Left cardiac atrium (tissue), 4 donors: Measurements from ENCODE around the gene FREM1. TPM values are rescaled to one million over a fixed set of nuclear protein-coding genes. Genes with fewer than 3 reads are reported as not detected.

Experiments
- ATAC-seq, 2 donors: fragments of 200-7000 bp; cut with Tn5 transposase; one replicate each; pipeline ENCODE4 v1.9.1; 2020; ENCODE audit warnings: mild to moderate bottlenecking in 2 of 2, moderate library complexity in 2 of 2
- DNase-seq: peaks from one replicate; pipeline ENCODE4 v3.0.0-alpha.2; 2020
- intact Hi-C, 2 donors: fragments of 100-400 bp; cut with DNase I; formaldehyde crosslinking; loops; one replicate each; pipeline versions ENCODE4 v1.14.1 to v1.15.1; 2022 to 2023
- total RNA-seq, 2 donors: library from RNA; stranded (reverse); fragmentation: NEBNext Ultra II Directional; extraction: Animal tissue kit (Norgen Biotek cat#: 25700); gene quantifications; one replicate each; pipeline ENCODE4 v1.2.1, GENCODE V29; 2021
- donor health status: DM: no; HTN: yes; CAD: no.
- donor health status: DM: no; HTN: yes; CAD: no; lungs with severe emphysema.
- donor health status: DM: yes; HTN: yes; CAD: no.
- donor health status: Dilated cardiomyopathy.

FREM1 gene
- total RNA-seq, 2 donors from 2014 or later = 1.8 to 7.7 TPM

DNA sequence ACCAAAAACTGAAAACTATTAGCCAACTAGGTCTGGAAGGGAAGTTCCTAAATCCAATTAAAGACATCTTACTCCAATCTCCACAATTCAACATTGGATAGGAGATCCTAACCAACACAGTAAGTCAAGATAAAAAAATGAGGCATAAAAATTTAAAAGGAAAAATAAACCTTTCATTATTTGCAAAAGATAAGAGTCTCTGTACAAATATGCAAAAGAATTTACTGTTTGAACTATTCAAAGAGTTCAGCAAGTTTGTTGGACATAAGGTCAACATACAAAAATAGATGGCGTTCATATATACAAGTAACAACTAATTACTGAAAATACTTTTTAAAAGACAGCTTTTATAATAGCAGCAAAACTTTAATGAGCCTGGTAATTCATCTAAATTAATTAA lies 3.1 kb upstream of the FREM1 start:
- intact Hi-C loops = no loop called here
- ATAC-seq = no peak
- no peak for DNase-seq

DNA sequence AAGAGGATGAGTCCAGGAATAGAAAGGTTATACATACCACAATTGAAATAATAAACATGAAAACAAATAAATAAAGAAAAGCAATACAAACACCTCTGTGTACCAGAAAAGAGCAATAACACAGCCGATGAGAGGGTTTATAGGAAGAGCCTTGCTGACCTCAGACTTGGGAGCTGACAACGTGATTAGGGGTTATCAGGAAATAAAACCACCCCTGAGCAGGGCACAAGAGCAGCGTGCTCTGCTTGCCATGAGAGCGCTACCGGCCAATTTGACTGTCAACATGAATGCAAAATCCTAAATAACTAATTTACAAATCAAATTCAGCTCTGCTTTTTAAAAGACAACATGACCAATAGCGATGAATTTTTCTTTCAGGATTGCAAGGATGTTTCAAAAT lies 2.6 kb upstream of the FREM1 start:
- DNase-seq (no peak), ATAC-seq (no peak)
- intact Hi-C loops = no loop called here

DNA sequence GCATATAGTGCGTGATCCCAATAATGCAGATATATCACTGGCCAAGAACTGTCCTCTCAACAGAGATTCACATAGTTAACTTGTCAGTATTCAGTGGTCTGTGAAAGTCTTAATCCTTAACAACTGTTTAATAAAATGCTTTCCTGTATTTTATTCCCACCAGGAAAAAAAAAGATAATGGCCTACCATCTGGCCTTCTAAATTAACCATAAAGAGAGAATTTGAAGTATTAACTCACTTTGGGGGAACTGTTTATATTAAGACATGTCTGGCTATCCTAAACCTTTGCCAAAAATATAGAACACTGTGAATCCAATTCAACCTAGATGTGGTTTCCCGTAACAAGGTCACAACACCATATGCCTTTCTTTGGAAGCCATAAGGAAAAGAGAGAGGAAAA lies 818 bp upstream of the FREM1 start:
- intact Hi-C loops = no loop called here
- DNase-seq (no peak), ATAC-seq (no peak)

DNA sequence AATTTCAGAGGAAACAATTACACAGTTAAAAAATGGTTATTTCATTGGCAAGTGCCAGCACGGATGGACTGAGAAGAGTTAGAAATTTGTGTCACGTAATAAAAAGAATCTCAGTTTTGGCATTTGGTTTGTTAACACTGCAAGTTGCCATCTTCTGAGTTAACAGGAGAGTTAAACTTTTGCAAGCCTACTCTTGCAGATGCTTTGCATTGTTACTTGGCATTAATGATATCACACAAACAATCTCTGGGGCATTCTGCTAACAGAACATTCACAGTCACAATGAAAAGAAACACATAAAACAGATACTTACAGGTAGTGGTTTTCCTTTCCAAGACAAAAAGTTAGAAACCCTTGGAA lies 647 bp downstream of the FREM1 start:
- ATAC-seq (no peak), DNase-seq (no peak)
- intact Hi-C loops = loop anchor here in 1 of 2 donors (2.0 to 10.0 kb wide), 2 partner anchors 19 to 45 kb away; no protein-coding TSS in a partner anchor

DNA sequence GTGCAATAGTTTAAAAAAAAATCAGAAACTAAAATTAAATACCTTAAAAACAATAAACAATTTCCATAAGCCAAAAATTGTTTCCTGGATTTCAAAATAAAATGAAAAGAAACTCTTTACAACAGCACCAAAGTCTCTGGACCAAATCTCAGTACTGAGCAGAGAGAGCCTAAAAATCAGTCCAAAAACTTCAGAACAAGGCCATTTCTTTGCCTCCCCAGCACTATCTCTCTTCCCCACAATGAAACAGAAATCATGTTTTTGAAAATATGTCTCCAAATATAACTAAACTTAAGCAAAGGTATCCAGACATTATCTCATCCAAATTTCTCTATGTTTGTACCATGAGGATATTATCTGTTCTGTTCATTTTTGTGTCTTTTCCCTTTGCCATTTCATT lies 1.0 kb downstream of the FREM1 start:
- ATAC-seq (no peak), DNase-seq (no peak)
- intact Hi-C loops = loop anchor here in 1 of 2 donors (2.0 to 10.0 kb wide), 2 partner anchors 20 to 46 kb away; no protein-coding TSS in a partner anchor

DNA sequence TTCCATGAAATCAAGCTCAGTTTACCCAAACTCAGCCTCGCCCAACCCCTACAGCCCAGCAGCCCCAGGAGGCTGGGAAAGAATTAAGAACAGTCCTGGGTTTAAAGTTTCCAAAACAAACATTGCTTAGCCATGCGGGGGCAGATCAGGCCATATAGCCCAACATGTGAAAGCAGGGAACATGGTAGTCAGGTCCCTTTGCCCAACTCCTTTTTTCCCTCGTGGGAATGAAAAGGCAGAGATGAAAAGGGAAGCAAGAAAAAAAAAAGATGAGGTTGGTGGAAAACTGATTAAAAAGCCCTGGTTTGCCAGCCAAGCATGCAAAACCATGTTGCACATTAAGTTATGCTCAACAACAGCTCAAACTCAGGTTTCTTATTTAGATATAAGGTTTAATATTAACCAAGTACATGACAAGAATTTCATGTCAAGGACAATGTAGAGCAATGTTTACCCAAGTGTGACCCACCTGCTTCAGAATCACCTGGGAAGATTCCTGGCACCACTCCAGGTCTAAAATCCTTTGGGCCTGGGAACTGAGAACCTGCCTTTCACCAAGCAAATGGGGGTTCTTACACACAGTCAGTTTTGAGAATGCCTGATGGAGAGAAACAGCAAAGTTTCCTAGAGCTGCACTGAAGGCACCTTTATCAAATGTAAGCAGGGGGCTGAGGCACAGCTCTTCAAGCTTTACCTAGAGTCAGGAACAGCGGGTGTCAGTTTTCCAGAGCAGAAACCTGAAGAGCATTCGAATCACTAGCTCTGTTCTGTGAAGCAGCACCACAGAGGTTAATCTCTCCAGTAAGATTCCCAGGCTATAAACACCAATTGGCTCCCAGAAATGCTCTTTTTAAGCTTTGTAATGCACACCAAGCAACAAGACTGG lies 1.7 kb downstream of the FREM1 start:
- DNase-seq = no peak
- intact Hi-C loops = loop anchor here in 1 of 2 donors (2.0 to 10.0 kb wide), 2 partner anchors 20 to 46 kb away; no protein-coding TSS in a partner anchor
- no peak for ATAC-seq

DNA sequence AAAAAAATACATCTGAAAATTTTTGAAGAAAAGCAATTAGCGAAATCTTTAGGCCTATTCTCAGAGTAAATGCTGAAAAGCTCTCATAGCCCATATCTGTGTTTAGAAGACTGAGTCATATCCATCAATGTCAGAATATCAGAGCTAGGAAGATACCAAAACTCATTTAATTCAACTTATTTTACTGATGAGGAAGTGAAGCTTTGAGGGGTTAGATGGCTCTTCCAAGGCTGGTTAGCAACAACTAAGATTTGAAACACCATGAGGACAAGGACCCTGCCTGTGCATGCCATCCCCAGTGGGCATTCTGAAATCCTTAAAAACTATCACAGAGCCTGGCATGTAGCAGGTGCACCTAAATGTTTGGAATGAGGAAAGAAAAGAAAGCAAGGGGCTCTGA lies 2.5 kb downstream of the FREM1 start:
- DNase-seq (no peak), ATAC-seq (no peak)
- intact Hi-C loops = loop anchor here in 1 of 2 donors (2.0 to 10.0 kb wide), 2 partner anchors 21 to 47 kb away; no protein-coding TSS in a partner anchor

DNA sequence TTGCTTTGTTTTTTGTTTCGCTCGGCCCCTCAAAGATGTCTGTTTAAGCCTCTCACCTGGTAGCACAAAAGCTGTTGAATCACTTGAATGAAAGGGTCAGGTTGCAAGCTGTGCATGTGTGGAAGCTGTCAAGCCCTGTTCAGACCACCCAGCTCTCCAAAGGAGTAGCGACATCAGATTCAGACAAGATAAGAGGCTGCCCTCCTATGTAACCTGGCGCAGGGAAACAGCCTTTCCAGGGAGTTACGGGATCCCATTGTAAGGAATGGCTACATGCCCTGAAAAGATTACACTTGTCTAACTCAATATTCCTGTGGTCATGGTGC lies 2.9 kb downstream of the FREM1 start:
- DNase-seq (no peak), ATAC-seq (no peak)
- intact Hi-C loops = loop anchor here in 1 of 2 donors (10.0 kb wide), 1 partner anchor 47 kb away; no protein-coding TSS in a partner anchor

DNA sequence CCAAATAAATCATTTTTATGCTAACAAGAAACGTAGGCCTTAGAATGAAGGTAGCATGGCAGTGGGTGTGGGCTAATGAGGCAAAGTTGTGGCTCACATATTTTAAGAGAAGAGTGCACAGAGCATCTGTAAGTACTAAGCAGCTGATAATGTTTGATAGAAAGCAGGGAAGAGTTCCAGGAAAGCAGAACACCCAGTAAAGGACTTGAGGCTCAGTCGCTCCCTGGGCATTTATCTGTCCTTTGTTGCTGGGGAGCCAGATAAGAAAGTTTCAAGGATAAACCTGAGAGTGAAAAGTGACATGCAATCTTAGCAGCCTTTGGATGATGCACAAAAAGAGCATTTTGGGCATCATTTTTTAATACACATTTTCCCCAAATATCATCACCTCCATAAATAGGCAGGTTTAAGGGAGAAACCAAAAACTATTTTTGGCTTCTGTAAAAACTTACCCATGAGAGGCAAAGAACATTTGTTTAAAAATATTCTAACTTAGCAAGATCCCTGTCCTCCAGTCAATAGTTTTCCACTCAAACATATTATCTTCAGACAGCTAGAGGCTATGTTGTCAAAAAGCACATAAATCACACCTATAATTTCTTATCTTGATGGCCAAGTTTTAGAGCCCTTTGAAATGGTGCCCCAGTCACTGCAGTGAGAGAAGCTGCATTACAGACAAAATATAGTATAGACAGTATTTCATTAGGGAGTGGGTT lies 3.4 kb downstream of the FREM1 start:
- intact Hi-C loops = loop anchor here in 1 of 2 donors (10.0 kb wide), 1 partner anchor 48 kb away; no protein-coding TSS in a partner anchor
- DNase-seq = no peak
- peak in 1 of 2 donors; percentile 53 for ATAC-seq

DNA sequence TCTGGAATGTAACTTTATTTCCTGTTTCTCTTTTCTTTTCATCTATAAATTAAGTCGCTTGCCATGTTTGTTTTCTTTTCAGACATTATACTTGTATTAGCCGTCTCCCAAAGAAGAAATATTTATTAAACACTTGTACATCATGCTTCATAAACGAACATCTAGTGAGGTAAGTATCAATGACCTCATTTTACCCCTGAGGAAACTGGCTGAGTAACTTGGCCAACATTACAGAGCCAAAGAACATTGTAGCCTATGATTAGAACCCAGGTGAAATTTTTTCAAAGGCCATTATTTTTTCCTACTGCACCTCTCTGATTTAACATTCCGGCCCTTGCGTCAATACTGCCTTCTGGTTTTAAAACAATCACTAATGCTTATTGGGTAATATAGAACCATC lies 4.2 kb downstream of the FREM1 start:
- intact Hi-C loops = loop anchor here in 1 of 2 donors (10.0 kb wide), 1 partner anchor 49 kb away; no protein-coding TSS in a partner anchor
- ATAC-seq = no peak
- DNase-seq = no peak

DNA sequence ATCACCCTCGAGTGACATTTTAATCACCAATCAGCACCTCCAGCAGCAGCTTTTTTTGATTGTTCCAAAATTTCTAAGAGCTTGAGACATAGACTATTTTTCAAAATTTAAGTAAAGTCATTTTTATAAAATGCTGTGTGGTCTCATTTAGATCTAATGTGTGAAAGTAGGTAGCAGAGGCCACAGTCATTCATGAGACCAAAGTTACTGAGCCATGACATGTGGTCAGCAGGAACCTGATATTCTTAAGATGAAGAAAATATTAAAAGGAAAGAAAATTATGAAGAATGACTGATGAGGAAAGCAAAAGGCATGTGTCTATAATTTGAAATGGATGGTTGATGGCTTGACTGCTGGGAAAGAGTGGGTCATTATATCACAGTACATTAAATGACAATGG lies 7.2 kb downstream of the FREM1 start:
- intact Hi-C loops = loop anchor here in 1 of 2 donors (10.0 kb wide), 1 partner anchor 52 kb away; no protein-coding TSS in a partner anchor
- DNase-seq (no peak), ATAC-seq (no peak)

DNA sequence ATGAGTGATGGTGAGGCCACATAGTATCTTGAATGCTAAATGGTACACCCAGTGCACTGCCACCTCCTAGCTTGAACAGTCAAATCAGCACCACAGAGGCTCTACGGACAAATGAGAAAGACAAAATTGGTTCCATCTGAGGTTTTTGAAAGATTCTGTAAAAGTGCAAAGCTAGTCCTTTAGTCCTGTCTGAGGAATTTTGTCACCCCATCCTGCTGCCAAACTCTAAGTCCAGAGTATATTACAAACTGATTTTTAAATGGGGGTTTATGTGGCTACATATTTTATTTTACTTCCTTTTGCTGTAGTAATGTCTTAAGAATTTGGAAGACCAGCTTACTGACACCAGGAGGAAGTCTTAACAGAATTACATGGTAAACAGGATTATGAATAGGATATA lies 7.7 kb downstream of the FREM1 start:
- DNase-seq (no peak), ATAC-seq (no peak)
- intact Hi-C loops = loop anchor here in 1 of 2 donors (10.0 kb wide), 1 partner anchor 52 kb away; no protein-coding TSS in a partner anchor

DNA sequence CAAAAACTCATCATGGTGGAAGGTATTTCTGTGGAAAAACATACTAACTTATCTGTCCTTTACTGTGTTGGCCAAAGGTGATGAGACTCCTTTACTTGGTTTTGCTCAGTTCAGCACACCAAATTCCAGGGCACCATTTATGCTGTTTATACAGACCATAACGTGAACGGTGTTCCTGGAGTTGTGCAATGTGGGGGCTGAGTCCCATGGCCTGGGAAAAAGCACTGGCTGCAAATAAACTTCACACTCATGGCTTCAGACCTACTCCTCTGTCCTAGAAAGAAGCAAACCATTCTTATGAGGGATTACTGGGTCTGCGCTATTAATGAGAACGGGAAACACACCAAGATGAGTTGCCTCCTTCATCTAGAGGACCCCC lies 10.4 kb downstream of the FREM1 start:
- ATAC-seq = no peak
- intact Hi-C loops = loop anchor here in 1 of 2 donors (10.0 kb wide), 1 partner anchor 55 kb away; no protein-coding TSS in a partner anchor

DNA sequence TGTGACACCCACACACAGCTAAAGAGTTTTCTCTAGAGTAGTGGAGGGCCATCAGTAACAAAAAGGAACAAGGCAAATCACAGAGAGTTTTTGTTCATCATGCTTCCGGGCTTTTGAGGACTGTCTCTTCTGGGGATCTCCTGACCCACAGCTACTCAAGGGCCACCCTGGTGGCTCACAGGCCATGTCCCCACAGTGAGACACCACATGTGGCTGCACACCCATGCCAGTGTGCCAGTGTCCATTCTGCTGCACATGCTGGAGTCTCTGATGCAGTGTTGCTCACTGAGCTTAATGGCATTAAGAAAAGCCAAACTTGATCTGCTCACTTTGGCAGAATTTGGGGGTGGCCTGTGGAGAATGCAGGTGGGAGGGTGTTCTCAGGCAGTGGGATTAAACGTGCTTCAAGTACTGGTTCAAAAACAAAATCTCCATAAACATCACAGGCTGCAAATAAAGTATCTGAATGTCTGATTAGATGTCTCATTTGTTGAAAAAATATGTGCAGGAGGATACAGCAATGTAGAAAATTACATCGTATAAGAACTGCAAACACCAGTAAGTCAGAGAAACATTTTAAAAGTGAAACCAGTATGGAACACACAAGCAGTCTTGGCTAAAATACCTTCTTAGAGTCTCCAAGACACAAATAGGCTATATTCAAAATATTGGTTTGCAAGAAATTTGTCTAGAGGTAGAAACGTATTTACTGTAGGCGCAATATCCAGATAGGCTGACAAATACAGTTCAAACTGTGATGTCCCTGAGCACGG lies 11.0 kb downstream of the FREM1 start:
- DNase-seq (no peak), ATAC-seq (no peak)
- intact Hi-C loops = no loop called here

More for the DNA sequence above, 10.4 kb downstream of the FREM1 start:
- DNase-seq = no peak

DNA sequence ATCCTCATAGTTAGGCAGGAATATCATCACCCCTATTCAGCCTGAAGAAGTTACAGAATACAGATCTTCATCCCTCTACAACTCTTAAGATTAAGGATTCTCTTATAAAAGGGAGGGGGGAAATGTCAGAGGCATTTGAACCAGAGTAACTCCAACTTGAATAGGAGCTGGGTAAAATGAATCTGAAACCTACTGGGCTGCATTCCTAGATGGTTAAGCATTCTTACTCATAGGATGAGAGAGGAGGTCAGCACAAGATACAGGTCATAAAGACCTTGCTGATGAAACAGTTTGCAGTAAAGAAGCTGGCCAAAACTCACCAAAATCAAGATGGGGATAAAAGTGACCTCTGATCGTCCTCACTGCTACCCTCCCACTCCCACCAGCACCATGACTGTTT lies 14.4 kb downstream of the FREM1 start:
- intact Hi-C loops = no loop called here
- no peak for DNase-seq
- no peak for ATAC-seq

DNA sequence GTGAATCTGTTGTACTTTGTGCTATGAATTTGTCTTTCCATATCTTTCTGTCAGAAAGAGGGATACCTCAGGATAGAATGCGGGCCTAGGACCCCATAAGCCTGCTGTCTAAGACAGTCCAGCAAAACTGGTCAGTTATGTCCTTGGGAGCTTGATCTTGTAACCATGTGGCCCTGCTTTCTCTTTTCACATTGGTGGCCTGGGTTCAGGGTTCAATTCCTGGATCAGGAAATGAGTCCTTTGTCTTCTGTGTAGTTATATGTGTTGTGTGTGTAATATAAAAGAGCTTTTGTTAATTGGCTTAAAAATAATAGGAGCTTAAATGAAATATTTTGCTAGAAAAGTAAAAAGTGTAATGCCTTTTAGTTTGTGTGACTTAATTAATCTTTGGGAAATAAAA lies 16.9 kb downstream of the FREM1 start:
- intact Hi-C loops = no loop called here
- DNase-seq (no peak), ATAC-seq (no peak)

DNA sequence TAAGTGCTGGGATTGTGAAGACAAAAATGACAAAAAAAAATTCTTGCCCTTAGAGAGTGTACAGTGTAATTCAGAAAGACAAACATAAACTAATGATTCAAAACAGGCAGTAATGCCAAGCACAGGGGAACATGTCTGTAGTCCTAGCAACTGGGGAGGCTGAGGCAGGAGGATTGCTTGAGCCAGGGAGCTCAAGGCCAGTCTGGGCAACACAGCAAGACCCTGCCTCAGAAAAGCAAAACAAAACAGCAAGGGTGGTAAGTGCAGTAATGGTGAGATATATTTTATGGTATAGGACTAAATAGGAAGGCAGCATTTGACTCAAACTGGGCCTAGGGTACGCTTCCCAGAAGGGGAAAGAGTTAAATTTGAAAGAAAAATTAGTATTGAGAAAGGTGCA lies 18.9 kb downstream of the FREM1 start:
- intact Hi-C loops = no loop called here
- no peak for DNase-seq
- ATAC-seq = no peak

DNA sequence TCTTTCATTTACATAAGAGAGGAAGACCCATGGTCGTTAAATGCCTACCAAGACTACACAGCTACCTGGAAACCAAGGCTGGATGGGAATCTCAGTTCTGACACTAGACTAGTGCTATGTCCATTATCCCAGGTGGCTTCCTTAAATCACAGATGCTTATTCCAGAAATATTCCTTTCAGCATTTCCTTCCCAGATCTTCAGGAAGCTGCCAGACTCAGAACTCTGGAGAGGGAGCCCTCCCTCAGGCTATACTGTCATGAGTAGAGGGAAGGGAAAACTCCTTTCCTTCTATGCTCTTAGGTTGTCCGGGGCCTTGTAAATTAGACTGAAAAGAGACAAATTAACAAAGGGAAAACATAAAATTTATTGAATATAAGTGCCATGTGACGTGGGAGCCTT lies 20.8 kb downstream of the FREM1 start:
- intact Hi-C loops = loop anchor here in 1 of 2 donors (10.0 kb wide), 1 partner anchor 55 kb away; no protein-coding TSS in a partner anchor
- ATAC-seq = no peak
- no peak for DNase-seq

DNA sequence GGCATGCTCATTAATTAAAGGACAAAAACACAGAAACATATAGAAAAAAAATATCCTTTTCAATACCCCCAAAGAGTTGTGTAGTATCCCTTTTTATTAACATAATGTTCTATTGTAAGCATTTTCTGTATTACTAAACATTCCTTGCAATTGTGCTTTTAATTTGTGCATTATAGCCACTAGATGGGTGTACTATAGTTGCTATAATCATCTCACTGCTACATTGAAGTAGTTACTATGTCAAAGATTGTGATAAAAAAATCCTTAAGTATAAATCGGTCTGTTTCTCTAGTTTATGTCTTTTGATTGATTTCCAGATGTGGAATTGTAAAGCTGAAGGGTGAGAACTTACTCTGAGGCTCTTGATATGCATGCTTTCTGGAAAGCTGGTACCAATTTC lies 21.4 kb downstream of the FREM1 start:
- ATAC-seq (no peak), DNase-seq (no peak)
- intact Hi-C loops = loop anchor here in 1 of 2 donors (10.0 kb wide), 1 partner anchor 56 kb away; no protein-coding TSS in a partner anchor
